Limb (tissue), 2 donors: ENCODE measurements around the gene TYK2.
"Not testable (repeated sequence)": the region's sequence is repeated elsewhere in the genome, so short reads cannot be mapped to it uniquely, and the experiment has no call there.

Experiments used
- DNase-seq, 2 donors: peaks; one replicate each; pipeline ENCODE4 v3.0.0-alpha.2; 2016; ENCODE audit errors: extremely low spot score in 2 of 2

The TYK2 gene

DNA sequence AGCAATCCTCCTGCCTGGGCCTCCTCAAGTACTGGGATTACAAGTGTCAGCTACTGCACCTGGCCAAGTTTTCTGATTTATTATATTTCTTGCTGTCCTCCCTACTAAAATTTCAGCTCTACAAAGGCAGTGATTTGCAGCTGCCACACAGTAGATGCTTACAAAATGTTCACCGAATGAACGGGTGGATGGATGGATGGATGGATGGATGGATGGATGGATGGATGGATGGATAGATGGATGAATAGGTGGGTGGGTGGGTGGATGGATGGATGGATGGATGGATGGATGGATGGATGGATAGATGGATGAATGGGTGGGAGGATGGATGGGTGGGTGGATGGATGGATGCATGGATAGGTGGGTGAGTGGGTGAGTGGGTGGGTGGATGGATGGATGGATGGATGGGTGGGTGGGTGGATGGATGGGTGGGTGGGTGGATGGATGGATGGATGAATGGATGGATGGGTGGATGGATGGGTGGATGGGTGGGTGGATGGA lies 3.2 kb downstream of the TYK2 start:
- not testable (repeated sequence) for DNase-seq

DNA sequence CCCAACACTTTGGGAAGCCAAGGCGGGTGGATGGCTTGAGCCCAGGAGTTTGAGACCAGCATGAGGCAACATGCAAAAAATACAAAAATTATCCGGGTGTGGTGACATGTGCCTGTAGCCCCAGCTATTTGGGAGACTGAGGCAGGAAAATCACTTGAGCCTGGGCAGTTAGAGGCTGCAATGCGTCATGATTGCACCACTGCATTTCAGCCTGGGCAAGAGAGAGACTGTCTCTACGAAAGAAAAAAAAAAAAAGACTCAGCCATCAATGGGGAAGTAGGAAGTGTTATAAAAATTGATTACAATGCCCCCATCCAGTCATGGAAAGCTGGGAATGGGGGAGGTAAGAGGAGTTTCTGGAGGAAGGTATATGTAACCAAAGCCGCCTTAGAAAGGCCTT lies 5.4 kb downstream of the TYK2 start:
- DNase-seq = no peak

DNA sequence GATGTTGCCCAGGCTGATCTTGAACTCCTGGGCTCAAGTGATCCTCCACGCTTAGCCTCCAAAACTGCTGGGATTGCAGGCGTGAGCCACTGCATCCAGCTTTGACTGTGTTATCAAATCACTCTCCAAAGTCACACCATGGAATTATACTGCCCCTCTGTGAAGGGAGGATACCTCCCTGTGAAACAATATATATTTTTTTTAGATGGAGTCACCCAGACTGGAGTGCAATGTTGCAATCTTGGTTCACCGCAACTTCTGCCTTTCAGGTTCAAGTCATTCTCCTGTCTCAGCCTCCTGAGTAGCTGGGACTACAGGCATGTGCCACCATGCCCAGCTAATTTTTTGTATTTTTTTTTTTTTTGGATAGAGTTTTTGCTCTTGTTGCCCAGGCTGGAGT lies 7.7 kb downstream of the TYK2 start:
- DNase-seq = no peak

DNA sequence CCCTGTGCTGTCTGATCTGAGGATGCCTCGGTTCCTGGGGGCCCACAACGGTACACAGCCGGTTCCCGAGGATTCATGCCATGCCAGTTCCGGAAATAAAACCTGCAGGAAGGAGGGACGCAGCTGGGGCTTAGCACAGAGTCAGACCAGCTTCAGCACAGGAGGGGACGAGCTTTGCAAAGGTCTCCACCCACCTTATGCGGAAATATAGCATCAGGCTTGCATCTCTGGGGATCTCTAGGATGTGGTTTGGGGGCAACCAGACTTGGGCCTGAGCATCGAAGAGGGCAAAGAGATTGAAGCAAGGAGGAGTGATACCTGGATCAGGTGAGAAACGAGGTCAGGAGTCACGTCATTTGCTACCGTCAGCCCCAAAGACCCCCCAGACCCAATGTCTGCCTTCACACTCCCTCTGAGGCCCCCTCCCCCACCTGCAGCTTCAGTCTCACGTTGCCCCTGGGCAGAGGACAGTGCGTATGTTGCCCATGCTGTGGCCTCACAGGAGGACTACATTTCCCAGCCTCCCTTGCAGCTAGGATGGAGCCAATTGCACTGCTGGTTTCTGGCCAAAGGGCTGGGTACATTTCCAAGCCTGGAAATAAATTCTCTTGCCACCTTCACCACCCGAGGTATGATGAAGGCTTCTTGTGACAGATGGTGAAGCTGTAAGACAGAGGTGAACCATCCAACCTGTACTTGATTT lies 12.1 kb downstream of the TYK2 start:
- DNase-seq = no peak

DNA sequence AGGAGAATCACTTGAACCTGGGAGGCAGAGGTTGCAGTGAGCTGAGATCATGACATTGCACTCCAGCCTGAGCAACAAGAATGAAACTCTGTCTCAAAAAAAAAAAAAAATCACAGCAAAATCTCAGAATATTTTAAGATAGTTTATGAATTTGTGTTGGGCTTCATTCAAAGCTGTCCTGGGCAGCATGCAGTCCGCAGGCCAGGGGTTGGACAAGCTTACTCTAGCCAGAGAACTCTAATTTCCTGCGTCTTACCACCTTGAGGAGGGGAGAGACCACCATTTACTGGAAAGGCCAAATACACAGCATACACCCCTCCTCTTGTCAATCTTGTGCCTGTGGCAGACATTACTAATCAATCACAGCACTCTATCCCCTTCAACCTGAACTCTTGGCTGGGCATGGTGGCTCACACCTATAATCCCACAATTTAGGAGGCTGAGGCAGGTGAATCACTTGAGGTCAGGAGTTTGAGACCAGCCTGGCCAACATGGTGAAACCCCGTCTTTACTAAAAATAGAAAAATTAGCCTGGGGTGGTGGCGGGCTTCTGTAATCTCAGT lies 13.3 kb downstream of the TYK2 start:
- DNase-seq = not testable (repeated sequence)

DNA sequence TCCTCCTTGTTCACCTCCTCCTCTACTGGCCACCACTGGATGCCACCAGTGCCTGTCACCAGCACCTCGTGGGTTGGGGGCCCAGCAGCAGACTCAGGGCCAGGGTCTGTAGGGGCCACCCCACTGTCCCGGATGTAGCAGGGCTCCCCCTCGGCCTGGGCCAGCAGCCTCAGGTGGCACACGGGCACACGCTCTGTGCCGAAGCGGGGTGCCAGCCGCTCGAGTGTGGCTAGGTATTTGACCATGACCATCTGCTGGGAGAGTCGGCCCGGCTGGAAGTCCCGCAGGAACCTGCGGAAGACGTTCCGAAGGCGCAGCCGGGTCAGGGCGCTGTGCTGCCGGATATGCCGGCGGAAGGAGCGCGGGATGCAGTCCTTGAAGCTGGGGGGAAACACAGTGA lies 14.9 kb downstream of the TYK2 start:
- DNase-seq = no peak

DNA sequence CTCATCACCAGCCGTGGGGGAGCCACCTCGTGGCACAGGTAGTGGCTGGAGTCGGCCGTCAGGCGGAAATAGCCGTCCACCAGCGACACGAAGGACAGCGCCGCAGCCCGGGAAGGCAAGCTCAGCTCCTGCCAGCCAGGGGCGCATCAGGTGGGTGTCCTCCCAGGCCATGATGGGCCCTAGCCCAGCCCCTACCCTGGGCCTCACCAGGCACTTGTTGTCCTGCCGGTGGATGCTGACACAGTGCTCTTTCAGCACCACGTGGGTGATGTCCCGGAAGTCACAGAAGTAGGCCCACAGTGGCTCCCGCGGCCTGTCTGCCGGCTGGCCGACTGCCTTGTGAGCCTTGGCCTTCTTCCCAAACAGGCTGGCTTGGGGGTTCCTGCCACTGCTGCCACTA lies 15.7 kb downstream of the TYK2 start:
- DNase-seq = no peak

DNA sequence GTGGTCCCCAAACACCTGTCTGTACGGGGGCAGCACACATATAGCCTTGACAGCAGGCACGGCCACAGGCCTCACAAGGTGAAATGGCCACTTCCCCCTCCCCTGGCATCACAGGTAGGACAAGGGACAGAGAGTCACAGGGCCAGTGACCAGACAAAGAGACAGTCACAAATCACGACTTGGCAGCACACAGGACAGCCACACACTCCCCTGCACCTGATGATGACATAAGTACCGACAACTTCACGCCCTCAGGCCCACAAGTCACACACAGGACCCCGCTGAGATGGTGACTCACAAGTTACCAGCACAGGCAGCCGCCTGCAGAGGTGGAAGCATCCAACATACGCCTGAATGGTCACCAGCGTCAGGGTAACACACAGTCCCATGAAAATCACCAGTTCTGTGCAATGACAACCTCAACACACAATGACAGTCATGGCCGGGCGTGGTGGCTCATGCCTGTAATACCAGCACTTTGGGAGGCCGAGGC lies 16.5 kb downstream of the TYK2 start:
- DNase-seq = no peak

DNA sequence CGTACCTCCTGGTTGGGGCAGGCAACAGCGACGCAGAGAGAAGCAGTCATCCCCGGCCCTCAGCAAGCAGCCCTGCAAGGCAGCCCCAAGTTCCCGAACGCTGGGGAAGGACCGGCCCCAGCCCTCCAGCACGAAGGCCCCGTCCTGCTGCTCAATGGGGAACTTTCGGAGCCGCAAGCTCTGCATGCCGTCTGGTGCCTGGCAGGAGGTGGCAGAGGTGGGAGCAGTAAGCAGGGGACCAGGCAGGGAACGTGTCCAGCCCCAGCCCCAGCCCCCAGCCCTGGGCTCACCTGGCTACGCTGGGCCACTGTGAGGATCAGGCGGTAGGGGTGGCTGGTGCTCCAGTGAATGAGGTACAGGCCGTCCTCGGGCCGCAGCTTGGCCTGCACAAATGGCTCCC lies 18.1 kb downstream of the TYK2 start:
- no peak for DNase-seq

DNA sequence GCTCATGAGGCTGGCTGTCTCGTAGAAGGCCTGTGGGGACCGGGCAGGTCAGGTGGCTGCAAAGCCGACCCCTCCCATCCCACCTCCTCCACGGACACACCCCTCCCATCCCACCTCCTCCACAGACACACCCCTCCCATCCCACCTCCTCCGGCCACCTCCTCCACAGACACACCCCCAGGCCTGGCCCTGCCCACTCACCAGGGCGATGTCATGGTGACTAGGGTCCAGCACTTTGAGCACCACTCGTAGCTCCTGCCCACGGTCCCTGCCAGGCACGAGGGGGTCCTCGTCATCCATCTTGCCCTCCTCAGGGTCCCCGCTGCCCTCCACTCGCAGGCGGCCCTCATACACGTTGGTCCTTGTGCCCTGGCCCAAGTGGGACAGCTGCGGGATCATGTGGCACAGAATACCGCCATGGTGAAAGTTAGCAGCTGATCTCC lies 18.8 kb downstream of the TYK2 start:
- no peak for DNase-seq

DNA sequence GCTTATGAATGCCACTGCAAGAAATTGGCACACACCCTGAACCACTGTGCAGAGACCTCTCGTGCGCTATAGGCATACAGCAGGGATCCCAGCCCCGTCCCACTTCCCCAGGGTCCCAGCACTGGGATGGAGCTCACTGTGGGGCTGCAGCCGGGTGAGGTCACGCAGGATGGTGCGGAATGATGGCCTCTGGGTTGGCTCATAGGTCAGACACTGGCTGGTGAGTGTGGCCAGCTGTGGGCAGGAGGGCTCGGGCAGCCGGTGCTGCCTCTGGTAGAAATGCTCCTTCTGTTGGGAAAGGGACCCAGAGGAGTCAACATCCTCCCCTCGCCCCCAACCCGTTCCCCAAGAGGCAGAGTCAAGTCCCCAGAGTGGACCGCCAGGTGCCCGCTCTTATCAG lies 23.9 kb downstream of the TYK2 start:
- DNase-seq = no peak

DNA sequence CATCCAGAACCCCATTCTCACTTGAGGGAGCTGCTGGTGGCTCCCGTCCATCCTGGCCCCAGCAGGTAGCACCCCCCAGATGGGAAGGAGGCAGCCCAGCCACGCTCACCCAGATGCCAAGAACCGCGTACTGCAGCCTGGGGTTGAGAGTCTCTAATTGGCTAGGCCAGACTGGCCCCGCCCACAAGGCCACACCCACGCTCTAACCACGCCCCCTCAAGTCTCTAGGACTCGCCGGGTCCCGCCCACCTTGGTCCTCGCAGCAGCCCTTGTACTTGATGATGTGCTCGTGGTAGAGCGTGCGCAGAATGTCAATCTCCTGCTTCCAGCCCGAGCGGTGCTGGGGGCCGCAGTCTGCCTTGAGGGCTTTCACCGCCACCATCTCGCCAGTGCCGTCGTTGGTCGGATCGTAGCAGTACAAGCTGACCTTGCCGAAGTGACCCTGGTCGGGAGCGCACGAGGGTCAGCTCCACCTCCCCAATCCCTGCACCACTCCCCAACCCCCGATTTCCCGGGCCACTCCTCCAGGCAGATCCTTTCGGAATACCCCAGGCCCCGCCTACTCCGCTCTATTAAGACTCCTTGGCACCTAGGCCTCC lies 26.5 kb downstream of the TYK2 start:
- DNase-seq = peak; percentile 19 to 87

DNA sequence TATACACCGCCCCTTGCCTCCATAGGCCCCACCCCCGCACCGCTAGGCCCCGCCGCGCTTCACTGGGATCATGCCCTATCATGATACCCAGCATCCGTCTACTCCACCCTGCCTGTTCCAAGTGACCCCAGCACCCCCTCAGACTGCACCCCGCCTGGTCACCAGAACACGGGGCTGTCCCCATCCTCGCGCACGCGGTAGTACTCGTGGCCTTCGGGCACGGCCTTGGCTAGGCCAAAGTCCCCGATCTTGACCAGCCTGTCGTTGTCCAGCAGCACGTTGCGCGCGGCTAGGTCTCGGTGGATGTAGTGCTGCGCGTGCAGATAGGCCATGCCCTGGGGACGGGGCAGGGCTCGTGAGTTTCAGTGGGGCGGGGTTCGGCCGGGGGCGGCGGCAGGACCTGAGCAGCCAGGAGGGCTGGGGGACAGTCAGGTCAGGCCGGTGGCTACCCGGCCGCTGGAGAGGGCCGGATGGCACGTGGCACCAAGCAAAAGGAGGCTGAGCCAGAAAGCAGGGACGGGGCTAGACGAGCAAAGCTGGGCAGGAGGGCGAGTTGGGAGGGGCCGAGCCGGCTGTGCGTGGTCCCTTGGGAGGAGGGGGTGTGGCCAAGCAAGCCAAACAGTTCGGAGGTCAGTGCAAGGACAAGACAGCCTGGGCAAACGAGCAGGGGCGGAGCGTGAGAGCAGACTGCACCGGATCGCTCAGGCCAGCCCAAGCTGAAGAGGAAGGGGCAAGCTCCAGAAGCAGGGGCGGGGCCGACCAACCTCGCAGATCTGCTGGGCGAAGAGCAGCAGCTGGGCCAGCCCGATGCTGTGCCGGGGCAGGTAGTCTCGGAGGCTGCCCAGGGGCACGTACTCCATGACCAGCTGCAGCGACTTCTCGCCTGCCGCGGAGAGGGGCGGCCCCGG lies 27.4 kb downstream of the TYK2 start:
- DNase-seq = peak; percentile 36 to 73

DNA sequence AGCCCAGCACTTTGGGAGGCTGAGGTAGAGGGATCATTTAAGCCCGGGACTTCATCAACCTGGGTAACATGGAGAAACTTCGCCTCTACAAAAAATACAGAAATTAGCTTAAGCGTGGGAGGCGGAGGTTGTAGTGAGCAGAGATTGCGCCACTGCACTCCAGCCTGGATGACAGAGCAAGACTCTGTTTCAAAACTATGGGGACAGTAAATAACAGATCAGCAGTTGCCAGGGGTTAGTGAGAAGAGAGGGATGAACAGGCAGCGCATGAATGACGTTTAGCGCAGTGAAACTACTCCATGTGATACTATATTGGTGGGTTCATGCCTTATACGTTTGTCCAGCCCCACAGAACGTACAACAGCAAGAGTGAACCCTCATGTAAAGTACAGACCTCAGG lies 33.9 kb downstream of the TYK2 start:
- DNase-seq = no peak

DNA sequence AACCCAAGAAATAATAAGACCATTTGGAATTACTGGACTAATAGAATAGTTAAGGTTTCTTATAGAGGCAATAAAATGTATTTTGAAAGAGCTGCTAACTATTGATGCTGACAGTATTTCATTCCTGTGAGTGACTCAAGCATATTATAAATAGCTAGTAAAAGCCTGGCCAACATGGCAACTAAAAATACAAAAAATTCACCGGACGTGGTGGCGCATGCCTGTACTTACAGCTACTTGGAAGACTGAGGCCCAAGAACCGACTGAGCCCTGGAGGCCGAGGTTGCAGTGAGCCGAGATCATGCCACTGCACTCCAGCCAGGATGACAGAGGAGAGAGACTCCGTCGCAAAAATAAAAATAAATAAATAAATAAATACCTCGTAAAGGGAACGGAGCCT lies 35.6 kb downstream of the TYK2 start:
- no peak for DNase-seq

DNA sequence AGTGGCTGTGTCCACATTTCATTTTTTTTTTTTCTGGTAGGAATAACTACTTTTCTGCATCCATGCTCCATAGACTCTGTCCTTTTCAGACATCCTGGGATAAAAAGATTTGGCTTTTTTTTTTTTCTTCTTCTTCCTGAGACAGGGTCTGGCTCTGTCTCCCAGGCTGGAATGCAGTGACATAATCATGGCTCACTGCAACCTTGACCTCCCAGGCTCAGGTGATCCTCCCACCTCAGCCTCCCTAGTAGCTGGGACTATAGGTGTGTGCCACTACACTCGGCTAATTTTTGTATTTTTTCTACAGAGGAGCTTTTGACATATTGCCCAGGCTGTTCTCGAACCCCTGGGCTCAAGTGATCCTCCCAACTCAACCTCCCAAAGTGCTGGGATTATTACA lies 36.9 kb downstream of the TYK2 start:
- DNase-seq = no peak

DNA sequence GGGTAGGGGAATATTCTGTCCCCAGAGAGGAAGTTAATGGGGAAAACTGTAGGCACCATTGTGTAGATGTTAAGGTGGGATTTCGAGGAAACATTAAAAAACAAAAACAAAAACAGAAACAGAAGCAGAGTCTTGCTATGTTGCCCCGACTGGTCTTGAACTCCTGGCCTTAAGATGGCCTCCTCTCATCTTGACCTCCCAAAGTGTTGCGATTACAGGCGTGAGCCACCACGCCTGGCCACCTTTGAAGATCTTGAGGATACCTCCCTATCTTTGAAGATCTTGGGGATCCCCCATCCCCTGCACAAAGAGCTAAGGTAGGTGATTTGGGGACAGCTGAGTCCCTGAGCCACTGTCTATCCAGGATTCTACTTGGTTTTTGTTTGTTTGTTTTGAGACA lies 40.4 kb downstream of the TYK2 start:
- DNase-seq = no peak

DNA sequence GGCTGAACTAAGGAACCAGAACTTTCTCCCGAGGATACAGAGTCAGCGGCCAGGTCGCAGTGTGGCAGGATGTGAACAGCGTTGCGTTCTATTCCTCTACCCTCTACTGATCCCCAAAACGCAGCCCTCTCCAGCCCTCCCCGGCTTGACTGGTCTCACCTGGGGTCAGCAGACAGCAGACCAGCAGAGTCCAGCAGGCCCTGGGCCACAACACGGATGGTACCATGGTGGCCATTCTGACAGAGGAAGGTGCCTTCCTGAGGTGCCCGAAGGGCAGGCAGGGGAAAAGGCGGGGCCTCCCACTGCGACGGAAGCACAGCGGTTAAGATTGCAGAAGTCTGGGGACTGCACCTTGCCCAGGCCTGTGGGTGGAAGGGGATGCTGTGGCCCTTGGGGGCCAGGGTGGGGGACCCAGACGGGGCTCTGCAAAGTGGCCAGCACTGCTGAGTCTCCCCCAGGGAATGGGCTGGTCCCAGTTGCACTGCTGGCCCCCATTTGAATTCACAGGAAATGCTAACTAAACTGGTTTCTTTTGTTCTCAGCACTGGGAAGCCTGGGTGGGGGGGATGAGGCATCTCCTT lies 40.9 kb downstream of the TYK2 start, which contains the start of gene ICAM3:
TSS of gene ICAM3 (minus strand) at position 245 of the 581 bp plus-strand sequence. CDS start at position 235, 10 bp downstream.
- no peak for DNase-seq

DNA sequence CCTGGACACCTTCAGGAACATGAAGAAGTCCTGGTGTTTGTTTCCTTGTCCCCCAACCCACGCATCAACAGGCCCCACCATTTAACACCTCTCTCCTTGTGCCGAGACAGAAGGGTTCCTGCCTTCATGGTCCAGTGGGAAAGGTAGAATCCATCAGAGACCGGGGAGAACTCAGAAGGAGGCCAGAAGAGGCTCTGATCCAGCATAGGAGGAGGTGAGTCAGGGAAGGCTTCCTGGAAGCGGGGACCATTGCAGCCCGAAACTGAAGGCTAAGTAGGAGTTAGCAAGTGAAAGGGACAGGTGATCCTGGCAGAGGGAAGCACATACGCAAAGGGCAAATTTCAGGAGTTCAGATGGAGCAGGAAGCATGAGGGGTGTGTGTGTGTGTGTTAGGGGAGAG lies 41.4 kb downstream of the TYK2 start:
- no peak for DNase-seq

DNA sequence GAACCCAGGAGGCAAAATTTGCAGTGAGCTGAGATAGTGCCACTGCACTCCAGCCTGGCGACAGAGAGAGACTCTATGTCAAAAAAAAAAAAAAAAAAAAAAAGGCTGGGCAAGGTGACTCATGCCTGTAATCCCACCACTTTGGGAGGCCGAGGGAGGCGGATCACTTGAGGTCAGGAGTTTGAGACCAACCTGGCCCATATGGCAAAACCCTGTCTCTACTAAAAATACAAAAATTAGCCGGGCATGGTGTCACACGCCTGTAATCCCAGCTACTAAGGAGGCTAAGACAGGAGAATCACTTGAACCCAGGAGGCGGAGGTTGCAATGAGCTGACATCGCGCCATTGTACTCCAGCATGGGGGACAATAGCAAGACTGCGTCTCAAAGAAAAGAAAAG lies 43.6 kb downstream of the TYK2 start:
- not testable (repeated sequence) for DNase-seq

DNA sequence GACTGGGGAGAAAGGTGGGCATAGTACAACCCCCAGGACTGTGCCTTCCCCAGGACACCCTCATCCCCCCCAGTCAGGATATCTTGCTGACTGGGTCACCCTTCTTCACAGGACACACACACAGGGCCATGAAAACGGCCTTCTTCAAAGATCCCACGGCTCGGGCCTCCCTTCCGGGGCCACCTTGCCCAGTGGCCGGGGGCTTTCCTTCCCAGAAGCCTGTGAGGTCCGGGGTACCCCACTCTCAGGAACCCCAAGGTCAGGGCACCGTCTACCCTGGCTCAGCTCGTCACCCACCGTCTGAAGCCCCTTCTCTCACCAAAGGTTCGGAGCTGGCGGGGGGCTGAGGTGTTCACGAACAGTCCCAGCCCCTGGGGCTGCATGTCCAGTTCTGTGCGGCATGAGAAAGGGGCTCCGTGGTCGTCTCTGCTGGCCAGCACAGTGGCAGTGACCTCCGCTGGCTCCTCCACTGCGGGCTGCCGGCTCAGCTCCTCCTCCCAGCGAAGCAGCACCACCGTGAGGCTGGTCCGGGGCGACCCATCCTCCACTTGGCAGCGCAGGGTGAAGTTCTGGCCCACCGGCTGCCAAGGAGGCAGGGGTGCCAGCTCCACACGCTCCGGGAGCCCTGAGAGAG lies 44.9 kb downstream of the TYK2 start:
- DNase-seq = no peak
